GM21619 (cell line): ENCODE data around the gene SFXN3.
A peak's percentile ranks its signal among the peaks of the same experiment; 100 is the strongest.
"Not testable (repeated sequence)": the region's sequence is repeated elsewhere in the genome, so short reads cannot be mapped to it uniquely, and the experiment has no call there.

Experiments
- ATAC-seq: cut with Tn5 transposase; IDR thresholded peaks from one replicate; pipeline ENCODE4 v1.9.1; 2021; ENCODE audit not compliant: unreplicated experiment

SFXN3 gene

DNA sequence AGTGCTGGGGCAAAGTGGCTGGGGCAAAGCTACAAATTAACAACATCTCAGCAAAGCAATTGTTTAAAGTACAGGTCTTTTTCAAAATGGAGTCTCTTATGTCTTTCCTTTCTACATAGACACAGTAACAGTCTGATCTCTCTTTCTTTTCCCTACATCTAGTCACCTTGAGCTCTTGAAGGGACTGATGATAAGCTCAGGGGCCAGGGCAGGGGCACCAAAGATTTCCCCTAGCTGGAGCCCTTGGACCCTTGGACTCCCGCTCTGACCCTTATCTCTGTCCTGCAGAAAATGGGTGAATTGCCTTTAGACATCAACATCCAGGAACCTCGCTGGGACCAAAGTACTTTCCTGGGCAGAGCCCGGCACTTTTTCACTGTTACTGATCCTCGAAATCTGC lies 3.4 kb downstream of the SFXN3 start:
- not testable (repeated sequence) for ATAC-seq

DNA sequence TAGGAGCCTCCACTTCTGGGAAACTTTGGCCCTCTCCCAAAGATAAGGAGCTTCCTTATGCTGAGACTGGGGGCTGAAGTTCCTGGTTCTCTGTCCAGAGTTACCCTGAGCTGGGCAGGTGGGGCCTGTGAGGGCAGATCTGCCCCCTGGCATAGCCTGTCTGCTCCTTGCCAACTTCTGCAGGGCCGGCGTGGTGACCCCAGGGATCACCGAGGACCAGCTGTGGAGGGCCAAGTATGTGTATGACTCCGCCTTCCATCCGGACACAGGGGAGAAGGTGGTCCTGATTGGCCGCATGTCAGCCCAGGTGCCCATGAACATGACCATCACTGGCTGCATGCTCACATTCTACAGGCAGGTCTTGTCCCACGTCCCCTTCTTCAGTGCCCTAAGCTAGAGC lies 4.3 kb downstream of the SFXN3 start:
- ATAC-seq, result no peak

DNA sequence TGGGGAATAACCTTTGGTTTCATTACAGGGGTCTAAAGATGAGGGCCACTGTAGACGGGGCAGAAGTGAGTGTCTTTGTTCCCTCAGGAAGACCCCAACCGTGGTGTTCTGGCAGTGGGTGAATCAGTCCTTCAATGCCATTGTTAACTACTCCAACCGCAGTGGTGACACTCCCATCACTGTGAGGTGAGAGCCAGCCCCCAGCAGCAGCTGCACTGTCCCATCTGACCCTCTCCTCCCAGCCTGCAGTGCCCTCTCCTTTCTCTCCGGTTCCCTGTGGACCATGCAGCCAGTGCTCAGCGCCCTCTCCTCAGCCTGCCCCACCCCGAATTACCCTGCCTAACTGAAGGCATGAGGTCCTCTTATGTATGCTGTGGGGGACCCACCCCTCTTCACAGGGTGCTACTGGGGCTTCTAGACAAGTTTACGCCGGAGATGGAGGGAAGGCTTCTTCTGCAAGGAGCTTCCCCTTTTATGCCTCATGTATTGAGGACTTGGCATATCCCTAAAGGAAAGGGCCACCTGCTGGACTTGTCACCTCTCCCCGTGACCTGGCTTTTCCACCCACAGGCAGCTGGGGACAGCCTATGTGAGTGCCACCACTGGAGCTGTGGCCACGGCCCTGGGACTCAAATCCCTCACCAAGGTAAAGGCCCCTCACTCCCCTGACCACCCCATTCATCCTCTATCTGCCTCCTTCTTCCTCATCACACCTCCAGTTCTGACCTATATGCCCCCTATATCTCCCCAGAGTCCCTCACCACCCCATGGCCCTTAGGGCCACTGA lies 5.1 kb downstream of the SFXN3 start:
- no peak for ATAC-seq

DNA sequence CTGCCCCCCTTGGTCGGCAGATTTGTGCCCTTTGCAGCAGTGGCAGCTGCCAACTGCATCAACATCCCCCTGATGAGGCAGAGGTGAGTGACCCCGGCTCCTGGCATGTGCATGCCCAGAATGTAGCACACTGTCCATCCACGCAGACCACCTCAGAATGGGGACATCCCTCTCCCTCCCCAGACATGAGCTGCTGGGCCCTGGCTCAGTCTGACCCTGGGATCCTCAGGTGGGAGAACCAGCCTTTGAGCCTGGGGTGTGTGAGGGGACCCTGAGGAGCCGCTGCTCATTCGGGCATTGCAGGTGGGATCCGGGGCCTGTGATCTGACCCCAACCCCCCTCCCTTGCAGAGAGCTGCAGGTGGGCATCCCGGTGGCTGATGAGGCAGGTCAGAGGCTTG lies 5.7 kb downstream of the SFXN3 start:
- ATAC-seq, result no peak

DNA sequence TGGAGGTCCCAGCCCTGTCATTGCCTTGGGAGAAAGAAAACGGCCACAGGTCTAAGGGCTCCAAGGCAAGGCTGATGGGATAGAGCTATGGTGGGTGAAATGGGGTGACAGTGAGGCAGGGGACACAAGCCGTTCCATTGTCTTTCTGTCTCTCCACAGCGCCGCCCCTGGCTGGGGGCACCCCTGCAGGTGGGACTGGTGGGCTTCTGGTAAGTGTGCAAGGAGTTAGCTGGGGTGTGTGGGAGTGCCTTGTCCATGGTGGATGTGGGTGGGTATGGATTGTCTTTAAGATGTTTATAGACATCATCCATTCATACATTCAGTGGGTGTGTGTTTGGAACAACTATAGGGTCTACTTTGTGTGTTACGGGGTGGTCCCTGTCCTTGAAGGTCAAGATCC lies 7.5 kb downstream of the SFXN3 start:
- no peak for ATAC-seq

DNA sequence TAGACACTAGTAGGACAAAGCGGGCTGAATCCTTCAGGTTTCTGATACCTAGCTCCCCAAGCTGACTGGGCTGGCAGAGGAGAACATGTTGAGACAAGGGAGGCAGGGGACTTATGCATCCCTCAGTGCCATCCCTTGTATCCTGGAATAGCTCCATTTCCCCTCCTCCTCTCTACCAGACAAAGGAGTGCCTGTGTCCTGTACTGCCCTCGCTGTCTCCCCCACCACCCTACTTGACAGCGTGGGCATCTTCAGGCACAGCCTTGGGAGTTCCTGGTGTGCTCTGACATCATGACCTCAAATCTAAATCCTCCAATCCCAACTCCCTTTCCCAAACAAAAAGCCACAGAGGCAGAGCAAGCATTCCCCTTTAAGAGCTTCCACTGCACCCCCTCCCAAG lies 9.0 kb downstream of the SFXN3 start:
- ATAC-seq, result no peak

DNA sequence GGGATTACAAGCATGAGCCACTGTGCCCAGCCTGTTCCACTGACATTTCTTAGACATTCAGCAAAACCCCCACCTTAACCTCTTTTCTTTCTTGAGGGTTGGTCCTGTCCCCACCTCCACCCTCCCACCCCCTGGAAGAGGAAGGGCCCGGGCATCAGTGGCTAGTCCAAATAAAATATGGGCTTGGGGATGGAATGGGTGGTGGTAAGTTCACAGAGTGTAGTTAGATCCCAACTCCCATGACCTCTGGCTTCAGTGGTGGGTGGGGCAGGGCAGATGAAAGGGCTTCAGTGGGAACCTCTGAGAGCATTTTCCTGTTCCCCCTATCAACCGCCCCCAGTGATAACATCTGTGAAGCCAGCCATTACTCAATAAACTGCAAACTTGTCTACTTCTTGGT lies 9.8 kb downstream of the SFXN3 start:
- ATAC-seq, result no peak

DNA sequence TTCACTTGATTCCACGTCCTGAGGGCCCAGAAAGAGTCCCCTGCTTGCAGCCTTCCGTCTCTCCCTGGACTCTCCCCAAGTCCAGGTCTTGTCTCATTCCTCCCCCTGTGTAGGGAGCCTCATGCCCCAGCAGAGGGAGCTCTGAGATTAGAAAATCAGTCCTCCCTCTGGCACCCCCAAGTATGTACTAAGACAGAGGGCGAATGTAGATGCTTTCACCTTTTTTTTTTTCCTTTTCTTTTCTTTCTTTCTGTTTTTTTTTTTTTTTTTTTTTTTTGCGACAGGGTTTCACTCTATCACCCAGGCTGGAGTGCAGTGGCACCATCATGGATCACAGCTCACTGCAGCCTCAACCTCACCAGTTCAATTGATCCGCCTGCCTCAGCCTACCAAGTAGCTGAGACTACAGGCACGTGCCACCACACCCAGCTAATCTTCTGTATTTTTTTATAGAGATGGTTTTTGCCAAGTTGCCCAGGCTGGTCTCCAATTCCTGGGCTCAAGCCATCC lies 10.3 kb downstream of the SFXN3 start:
- ATAC-seq, result peak; percentile 51

DNA sequence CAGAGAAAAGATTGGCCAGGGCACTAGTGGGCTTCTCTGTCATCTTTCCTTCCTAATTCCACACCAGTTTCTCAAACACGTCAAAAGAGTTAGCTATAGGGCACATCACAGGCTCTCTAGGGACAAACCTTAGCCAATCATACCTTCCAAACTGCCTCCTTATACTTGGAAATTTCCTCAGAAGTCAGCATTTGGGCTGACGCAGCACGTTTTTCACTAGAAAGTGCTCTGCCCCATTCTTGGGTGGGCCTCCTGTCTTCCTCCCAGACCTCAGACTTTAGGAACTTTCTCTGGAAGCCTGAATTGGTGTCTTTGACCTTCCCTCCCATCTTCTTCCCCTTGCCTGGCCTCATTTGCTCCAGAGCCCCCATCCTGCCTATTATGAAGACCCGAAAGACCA lies 11.1 kb downstream of the SFXN3 start:
- no peak for ATAC-seq

DNA sequence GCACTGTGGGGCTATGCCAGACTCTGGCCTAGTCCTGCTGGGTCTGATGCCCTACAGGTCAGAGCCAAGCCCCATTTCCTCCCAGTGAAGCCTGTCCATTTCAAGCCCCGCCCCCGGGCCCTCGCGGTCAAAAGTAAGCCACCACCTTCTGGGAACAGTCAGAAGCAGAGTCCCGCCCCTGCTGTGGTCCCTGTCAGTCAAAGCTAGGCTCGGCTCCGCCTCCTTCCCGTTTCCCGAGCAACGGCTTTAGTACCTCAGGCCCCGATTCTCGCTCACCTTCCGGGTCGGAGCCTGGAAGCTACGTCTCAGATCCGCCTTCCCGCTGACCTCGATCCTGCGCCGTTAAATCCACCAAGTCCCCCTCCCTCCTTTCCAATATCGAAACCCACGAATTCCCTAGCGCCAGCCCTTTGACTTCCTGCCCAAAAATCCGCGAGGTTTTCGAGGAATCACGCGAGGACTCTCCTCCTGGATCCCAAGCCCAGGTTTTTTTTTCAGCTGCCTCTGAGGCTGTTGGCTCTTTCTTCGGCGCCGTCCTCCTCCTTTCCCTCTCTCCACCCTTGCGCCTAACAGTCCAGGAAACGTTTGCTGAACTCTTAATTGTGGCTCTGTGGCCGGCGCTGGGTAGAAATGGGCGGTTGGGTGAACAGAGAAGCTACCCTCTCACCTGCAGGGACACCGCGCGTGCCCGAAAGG lies 11.8 kb downstream of the SFXN3 start:
- ATAC-seq, result peak; percentile 93

DNA sequence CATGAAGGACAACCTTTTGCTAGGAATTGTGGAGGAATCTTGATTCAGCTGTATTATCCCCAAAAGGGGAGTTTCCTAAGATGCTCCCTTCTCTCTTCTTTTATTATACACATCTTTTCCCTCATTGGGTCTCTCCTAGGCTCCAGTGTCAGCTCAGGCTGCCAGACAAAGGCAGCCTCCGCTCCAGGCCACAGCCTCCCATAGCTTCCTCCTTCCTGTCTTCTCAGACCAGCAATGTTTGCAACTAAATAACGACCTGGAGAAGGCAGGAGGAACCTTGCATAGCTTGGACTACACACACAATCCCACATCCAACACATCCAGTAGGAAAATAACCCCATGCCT lies 12.3 kb downstream of the SFXN3 start:
- no peak for ATAC-seq

DNA sequence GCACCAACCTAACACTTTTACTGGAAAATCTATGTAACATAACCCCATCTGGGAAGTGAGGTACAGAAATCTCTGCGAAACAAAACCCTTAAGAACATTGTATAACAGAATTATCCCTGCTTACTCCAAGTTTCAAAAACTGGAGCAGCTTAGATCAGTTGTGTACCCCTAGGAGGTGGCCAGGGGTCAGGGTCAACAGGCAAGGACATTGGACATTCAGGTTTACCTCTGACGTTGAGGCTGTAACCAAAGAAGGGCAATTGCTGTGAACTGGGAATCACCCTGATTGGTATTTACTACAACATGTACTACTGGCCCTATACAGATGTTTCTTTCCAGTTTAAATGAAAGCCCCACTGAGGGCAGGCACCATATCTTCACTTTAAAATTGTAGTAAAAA lies 13.1 kb downstream of the SFXN3 start:
- no peak for ATAC-seq

DNA sequence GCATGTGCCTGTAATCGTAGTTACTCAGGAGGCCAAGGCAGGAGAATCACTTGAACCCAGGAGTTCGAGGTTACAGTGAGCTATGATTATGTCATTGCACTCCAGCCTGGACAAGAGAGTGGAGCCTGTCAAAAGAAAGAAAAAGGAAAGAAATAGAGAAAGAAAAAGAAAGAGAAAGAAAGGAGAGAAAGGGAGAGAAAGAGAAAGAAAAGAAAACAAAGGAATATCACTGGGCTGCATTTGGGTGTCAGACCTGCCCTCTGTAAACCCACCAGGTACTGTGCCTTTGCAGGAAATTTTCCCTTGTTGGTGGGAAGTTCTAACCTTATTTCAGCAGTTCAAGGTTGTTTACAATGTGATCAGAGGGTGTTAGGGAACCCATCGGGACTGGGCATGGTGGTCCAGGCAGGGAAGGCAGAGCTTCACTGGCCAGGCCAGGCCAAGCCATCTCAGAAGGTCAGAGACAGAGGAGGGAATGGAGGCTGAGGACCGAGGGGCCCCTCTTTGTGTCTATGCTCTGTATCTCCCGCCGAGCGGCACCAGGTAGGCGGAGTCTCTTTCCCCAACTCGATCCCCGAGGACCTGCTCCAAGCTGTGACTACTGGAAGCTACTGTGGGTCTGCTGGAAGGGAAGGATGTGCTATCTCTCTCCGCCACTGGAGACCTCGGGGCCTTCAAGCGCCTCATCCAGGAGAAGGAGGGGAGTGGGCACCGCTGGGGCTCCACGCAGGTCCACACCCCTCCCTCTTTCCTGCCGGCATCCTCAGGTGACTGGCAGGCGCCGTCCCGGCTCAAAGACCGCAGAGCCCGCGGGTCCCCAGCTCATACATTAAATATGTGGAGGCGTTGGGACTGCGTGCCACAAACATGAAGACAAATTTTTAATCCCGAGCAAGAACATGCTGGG lies 15.6 kb downstream of the SFXN3 start:
- ATAC-seq, result no peak

DNA sequence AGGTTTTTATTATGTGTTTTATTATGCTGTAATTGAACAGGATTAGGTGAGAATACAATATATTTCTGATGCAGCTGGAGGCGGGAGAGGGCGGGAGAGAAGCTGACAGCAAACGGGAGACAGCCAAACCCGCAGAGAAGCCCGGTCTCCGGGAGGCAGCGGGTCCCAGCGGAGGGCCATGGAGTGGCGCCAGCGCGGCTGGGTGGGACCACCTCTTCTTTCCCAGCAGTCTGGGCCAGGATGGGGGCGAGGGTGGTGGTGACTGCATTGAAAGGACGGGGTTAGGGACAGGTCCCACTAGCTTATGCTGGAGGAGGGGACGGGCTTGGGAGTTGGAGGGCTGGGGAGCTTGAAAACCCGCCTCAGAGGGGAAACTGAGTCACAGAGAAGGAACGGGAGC lies 16.2 kb downstream of the SFXN3 start:
- ATAC-seq, result no peak

DNA sequence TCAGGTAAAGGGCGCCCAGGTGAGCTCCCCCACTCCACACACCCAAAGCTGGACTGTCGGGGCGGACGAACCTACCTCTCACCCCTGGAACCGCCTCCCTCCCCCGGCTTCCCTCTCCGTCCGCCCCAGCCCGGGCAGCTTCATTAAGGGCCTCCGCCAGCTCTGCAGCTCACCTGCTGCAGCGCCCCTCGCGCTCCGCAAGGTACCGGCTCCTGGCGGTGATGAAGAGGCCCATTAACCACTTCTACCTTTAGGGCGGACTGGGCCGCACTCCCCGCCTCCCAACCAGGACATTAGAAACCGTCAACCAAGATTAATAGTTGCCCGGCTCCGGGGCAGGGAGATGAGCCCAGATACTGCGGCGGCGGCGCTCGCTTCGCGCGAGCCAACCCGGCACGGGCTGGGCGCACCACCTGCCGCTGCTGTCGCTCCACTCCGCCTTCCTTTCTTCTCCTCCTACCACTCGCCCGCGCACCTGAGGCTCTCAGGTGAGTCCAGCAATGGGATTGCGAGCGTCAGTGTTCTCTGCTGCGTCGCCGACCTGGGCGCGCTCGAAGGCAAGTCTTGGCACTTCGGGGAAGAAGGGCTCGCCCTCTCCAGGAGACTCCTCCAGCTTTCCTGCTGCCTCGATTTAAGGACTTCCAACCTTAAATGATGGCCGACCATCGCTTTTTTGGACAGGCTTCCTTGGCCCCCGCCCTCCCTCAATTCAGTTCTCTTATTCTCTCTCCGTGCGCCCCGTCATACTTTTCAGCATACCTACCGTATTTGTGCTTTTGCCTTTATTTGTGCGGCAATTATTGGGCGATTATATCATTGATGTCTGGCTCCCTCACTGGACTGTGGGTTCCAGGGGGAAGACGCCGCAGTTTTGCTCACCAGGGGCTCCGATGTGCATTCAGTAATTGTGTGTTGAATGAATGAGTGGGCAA lies 17.2 kb downstream of the SFXN3 start:
- ATAC-seq, result no peak

DNA sequence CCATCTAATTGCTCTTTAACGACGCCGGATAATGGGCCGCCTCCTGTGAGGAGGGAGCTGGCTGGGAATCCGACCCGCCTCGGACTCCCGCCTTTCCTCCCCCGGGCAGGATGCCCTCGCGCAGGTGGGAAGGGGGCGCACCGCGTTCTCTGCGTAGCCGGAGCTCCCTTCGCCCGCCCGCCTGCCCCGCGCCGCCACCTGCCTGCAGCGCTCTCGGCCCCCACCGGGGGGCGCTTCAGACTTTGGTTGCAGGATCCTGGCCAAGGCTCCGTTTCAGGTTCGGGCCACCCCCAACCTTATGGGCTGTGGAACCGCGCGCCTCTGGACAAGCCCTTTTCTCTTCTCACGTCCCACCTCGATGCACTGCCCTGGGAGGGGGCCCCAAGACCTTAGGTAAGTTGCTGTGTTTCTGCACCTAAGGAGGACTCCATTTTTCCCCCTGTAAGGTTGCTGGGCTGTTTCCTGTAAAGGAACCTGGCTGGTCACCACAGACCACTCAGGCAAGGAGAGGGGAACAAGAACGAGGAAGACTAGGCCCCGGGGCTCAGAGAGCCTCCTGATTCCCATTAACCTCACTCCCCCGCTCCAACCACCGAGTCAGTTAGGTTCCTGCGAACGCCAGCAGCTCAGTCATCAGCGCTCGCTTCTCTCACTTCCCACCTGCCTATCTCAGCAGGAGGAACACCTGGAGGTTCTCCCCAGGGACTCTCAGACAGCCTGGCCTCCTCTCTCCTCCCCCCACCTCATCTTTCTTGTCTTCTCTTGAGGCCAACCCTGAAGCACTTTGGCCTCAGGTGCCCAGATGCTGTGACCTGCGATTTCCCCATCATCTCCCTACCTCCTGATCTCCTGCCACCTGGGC lies 19.4 kb downstream of the SFXN3 start:
- peak; percentile 82 for ATAC-seq

DNA sequence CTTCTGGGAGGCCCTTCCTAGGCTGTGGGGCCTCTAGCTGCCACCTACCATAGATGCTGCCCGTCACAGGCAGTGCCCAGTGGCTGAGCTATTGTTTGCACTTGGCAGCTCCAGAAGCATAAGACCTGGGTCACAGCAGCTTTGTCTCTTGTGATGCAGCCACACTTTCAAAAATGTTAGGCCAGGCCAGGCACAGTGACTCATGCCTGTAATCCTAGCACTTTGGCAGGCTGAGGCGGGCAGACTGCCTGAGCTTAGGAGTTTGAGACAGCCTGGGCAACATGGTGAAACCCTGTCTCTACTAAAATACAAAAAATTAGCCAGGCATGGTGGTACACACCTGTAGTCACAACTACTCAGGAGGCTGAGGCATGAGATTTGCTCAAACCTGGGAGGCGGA lies 21.3 kb downstream of the SFXN3 start:
- ATAC-seq, result no peak

DNA sequence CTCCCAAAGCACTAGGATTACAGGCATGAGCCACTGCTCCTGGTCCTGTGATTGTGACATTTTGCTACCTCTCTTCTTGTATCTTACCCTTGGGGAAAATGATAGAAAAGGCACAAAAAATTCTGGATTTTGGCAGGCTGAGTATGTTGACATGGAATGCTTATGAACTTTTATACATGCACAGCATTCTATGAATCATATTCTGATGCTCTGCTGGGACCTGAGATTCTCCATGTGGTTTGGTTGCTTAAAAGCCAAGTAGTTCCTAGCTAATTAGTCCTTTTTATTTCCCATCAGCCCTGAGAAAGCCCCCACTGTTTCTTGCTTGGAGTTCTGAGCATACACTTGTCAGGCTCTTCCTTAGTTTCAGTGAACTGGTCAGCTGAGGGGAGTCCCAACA lies 22.5 kb downstream of the SFXN3 start:
- ATAC-seq, result no peak

DNA sequence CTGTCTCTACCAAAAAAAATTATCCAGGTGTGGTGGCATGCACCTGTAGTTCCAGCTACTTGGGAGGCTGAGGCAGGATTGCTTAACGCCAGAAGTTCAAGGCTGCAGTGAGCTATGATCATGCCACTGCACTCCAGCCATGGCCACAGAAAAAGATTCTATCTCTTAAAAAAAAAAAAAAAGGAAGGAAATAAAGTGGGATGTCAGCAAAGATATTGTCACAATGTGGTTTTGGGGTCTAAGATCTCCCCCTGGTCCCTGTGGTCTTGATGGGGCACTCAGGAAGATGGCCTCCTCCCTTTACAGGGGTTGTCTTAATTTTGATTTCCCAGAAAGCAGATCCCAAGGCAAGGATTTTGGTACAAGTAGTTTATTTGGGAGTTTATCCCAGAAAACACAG lies 23.3 kb downstream of the SFXN3 start:
- no peak for ATAC-seq

DNA sequence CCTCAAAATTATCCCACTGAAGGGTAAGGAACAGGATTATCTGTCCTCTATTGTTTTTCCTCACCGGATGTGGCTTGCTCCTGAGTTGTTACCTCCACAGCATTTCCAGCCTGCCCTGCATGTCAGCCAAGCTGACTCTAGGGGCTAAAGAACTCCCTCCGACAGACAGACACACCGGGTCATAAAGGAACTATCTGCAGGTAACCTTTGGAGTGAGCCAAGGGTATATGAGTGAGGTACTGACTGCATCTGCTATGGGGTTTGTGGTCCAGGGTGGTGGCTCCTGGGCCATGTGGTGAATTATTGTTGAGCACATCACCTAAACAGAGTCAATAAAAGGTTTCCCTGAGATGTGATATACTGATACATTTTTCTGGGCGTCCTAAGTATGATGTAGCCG lies 23.8 kb downstream of the SFXN3 start:
- no peak for ATAC-seq
